MM.1S (cell line): ENCODE results near the gene ZIK1.

Experiments used
- CTCF ChIP-seq: fragments of 300-600 bp; sonication (generic); IDR thresholded peaks from 2 replicates; pipeline ENCODE4 v1.5.1; 2016; ENCODE audit warnings: antibody characterized with exemption, low read length, mixed read lengths
- EZH2 ChIP-seq: fragments of 300-600 bp; sonication (generic); optimal IDR thresholded peaks from 2 replicates; pipeline ENCODE3; 2017; ENCODE audit warnings: low read depth, mild to moderate bottlenecking, antibody characterized with exemption, low read length, mixed read lengths

- TF ChIP-seq EZH2 (no peak), CTCF (no peak)
Measured at GRCh38 chr19:57560049-57560491, 23.9 kb upstream of the ZIK1 start.
